Measurements from ENCODE around the gene RAMP2. TPM values are rescaled to one million over a fixed set of nuclear protein-coding genes. Genes with fewer than 3 reads are reported as not detected.

RAMP2 gene
- total and polyA plus RNA-seq, 2 of the 13 experiments (the other 11 are each of a cell fraction or from before 2014, with no cell fraction given), result 1.4 to 5.2 TPM

- TF ChIP-seq, protein P1, sequence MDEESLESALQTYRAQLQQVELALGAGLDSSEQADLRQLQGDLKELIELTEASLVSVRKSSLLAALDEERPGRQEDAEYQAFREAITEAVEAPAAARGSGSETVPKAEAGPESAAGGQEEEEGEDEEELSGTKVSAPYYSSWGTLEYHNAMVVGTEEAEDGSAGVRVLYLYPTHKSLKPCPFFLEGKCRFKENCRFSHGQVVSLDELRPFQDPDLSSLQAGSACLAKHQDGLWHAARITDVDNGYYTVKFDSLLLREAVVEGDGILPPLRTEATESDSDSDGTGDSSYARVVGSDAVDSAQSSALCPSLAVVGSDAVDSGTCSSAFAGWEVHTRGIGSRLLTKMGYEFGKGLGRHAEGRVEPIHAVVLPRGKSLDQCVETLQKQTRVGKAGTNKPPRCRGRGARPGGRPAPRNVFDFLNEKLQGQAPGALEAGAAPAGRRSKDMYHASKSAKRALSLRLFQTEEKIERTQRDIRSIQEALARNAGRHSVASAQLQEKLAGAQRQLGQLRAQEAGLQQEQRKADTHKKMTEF (CRISPR knock-in tag; IDR thresholded peaks at IDR 0.05), result 0 out of 2 replicates have a peak, but pooled peaks have one; percentile 36
- TF ChIP-seq TFAP4 (IDR thresholded peaks at IDR 0.05; ENCODE audit: borderline replicate concordance, low read depth) (no peak), CENPBD1 (CRISPR knock-in tag; IDR thresholded peaks at IDR 0.05; ENCODE audit: borderline replicate concordance, low read depth) (no peak), ZNF614 (CRISPR knock-in tag; IDR thresholded peaks at IDR 0.05; ENCODE audit: borderline replicate concordance) (no peak), JARID2 (CRISPR knock-in tag; IDR thresholded peaks at IDR 0.05; ENCODE audit: insufficient replicate concordance) (no peak), ZNF253 (CRISPR knock-in tag; IDR thresholded peaks at IDR 0.05; ENCODE audit: borderline replicate concordance) (no peak), FOXP4 (CRISPR knock-in tag; IDR thresholded peaks at IDR 0.05) (peak; percentile 53), FOXJ3 (CRISPR knock-in tag; IDR thresholded peaks at IDR 0.05; ENCODE audit: borderline replicate concordance) (peak; percentile 59; the same call in 1 of the 2 replicates), MYNN (CRISPR knock-in tag; IDR thresholded peaks at IDR 0.05; ENCODE audit: low read depth) (no peak), ZNF24 (IDR thresholded peaks at IDR 0.05) (no peak), NR2F2 (IDR thresholded peaks at IDR 0.05; ENCODE audit: borderline replicate concordance, low read depth) (no peak), CREBL2 (CRISPR knock-in tag; IDR thresholded peaks at IDR 0.05; ENCODE audit: borderline replicate concordance) (no peak), ETS1 (CRISPR knock-in tag; IDR thresholded peaks at IDR 0.05) (no peak), RFXANK (CRISPR knock-in tag; IDR thresholded peaks at IDR 0.05) (no peak), DZIP1 (CRISPR knock-in tag; IDR thresholded peaks at IDR 0.05) (no peak)
- TF ChIP-seq, protein P2, sequence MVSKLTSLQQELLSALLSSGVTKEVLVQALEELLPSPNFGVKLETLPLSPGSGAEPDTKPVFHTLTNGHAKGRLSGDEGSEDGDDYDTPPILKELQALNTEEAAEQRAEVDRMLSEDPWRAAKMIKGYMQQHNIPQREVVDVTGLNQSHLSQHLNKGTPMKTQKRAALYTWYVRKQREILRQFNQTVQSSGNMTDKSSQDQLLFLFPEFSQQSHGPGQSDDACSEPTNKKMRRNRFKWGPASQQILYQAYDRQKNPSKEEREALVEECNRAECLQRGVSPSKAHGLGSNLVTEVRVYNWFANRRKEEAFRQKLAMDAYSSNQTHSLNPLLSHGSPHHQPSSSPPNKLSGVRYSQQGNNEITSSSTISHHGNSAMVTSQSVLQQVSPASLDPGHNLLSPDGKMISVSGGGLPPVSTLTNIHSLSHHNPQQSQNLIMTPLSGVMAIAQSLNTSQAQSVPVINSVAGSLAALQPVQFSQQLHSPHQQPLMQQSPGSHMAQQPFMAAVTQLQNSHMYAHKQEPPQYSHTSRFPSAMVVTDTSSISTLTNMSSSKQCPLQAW (CRISPR knock-in tag; IDR thresholded peaks at IDR 0.05), result no peak
- TF ChIP-seq, protein P3, sequence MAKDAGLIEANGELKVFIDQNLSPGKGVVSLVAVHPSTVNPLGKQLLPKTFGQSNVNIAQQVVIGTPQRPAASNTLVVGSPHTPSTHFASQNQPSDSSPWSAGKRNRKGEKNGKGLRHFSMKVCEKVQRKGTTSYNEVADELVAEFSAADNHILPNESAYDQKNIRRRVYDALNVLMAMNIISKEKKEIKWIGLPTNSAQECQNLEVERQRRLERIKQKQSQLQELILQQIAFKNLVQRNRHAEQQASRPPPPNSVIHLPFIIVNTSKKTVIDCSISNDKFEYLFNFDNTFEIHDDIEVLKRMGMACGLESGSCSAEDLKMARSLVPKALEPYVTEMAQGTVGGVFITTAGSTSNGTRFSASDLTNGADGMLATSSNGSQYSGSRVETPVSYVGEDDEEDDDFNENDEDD (CRISPR knock-in tag; IDR thresholded peaks at IDR 0.05; ENCODE audit: borderline replicate concordance), result no peak
These were observed 30.9 kb downstream of the RAMP2 start (continued) for GRCh38 chr17:42791948-42792347.
